K562 (cell line): ENCODE results near the gene GLP2R.

Experiments used
- BCL6 ChIP-seq: fragments of 250-450 bp; sonication (Bioruptor Pico); IDR thresholded peaks from 2 replicates; pipeline ENCODE4 v1.4.0; 2020
- CEBPZ ChIP-seq: fragments of 150-350 bp; IDR thresholded peaks from 2 replicates; pipeline ENCODE4 v1.6.1; 2014; ENCODE audit warnings: low read depth, mild to moderate bottlenecking, low read length, borderline replicate concordance
- PML ChIP-seq: IDR thresholded peaks from 2 replicates; pipeline ENCODE4 v1.6.1; 2012; ENCODE audit warnings: low read length, inconsistent platforms

- TF ChIP-seq CEBPZ, result no peak
- no peak for TF ChIP-seq BCL6 (CRISPR knock-in tag)
- no peak for TF ChIP-seq PML
Observed at GRCh38 chr17:9906616-9907015, 80.9 kb downstream of the GLP2R start.
